ENCODE results near the gene R3HDML.

Gene R3HDML

DNA sequence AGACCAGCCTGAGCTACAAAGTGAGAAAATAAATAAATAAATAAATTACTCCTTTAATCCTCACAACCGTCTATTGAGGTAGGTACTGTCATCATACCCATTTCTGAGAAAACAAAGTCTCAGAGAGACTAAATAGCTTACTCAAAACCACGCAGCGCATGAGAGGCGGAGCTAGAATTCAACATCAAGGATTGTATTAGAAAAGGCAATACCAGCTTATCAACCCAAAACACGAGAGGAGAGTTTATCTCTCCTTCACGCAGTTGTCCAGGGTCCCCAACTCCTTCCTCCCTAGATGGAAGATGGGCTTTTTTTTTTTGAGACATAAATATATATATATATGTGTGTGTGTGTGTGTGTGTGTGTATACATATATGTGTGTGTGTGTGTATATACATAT, 30.9 kb downstream of the R3HDML start:
- no peak for DNase-seq

DNA sequence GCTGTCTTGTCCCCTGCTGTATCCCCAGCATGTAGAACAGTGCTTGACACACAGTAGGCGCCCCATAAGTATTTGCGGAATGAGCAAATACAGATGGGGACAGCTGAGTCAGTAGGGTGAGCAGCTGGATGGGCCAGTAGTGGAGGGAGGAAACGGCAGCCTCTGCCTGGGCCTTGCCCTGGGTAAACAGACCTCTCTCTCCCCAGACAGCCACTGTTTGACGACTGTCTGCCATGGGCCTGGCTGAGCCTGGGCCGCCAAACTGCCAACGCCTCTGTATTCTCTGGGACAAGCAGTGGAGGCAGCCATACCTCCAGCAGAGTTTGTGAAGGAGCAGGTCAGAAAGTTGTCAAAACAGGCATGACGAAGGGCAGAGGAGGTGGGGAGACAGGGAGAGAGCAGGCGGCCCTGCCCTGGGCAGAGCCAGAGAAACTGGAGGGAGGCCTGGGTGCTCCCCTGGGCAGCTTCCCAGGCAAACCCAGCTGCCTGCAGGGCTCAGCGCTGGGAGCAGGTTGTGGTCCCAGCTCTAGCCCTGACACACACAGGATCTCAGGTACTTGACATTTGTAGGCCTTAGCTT, 33.9 kb downstream of the R3HDML start:
- no peak for DNase-seq

DNA sequence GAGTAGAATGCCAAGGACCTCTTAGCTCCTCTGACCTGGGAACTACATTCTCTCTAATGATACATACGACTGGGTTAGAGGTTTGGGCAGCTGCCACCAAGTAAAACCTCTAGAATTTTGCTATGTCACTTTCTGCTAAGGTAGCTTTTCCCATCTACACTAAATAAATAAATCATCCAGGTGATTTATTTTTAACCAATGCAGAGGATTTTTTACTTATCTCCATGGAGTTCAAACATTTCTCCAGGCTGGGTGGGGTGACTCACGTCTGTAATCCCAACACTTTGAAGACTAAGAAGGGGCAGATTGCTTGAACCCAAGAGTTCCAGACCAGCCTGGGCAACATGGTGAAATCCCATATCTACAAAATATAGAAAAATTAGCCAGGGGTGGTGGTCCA, 45.8 kb downstream of the R3HDML start:
- DNase-seq, result no peak

DNA sequence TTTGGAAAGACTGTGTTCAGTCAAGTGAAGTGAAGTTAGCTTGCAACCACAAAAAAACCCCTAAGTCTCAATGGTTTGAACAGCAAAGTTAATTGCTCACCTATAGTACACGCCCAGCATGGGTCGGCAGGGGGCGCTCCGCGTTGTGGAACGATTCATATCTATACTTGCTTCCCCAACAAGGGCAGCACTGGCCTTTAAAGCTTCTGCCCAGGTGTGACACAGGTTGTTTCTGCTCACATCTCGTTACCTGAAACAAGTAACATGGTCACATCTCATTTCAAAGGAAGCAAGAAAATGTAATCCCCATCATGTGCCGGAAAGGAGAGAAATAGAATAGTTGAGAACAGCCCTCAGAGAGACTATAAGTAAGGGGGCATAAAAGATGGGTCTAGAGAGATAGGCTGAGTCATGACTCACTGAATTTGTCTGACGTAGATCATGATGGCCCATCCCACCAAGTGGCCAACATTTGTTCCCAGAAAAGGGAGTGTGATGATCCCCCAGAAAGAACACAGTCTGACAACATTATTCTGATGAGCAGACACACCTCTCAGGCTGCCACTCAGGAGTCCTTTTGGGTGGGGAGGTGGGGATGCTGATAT, 47.7 kb downstream of the R3HDML start:
- DNase-seq, result peak; percentile 70

DNA sequence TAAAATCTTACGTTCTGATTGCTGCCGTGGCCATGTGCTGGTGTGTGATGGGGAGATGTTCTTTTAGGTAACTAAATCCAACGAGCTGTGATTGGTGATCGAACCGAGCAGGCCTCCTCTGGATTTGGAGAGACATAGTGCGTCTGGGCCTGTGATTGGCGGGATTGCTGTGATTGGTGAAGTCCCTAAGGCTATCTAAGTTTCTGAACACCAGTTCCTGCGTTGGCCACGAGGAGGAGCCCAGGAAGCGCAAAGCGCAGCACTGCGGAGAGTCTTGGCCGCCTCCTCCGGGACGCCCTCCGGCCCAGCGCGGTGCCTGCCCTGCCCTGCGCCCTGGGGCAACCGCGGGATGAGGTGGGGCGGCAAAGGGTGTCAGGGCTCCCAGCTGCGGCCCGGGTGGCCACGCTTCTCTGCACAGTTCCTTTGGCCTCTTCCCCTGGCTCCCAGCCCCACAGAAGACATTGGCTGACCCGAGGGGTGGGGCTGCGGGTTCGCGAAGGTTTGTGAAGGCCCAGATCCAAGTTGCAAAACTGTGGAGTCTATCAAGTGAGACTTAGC, 51.7 kb downstream of the R3HDML start:
- DNase-seq, result peak; percentile 42

DNA sequence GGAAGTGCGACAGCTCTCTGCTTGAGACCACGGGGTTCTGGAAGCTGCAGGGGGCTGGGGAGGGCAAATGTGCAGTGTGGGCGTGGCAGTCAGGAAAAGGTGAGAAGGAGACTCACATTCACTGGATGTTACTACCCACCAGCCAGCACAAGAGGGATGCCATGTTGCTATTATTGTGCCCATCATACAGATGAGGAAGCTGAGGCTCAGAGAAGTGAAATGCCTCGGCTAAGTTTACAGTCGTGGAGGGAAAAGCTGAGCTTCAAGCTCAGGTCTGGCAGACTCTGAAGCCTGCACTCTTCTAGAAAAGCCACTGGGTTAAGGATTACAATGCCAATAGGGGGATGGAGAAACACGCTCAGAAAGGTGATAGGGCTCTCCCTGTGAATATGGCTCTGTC, 53.0 kb downstream of the R3HDML start:
- no peak for DNase-seq

DNA sequence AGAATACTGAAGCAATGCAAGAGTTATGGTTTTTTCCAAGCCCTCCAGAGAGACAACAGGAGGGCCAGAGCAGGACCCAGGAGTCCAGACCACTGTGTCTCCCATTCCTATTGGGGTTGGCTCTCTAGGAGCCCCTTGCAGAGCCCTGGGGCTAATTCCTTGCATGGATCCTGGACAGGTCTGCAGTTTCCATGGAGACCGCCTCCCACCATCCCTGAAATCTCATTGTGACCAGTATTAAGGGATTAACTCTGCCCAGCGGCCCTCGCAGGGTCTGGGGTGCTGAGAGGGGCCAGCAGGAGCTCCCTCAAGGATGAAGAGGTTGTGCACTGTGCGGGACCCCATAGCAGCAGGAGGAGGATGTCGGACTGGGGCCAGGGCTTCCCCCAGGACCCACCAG, 53.4 kb downstream of the R3HDML start:
- DNase-seq, result no peak

DNA sequence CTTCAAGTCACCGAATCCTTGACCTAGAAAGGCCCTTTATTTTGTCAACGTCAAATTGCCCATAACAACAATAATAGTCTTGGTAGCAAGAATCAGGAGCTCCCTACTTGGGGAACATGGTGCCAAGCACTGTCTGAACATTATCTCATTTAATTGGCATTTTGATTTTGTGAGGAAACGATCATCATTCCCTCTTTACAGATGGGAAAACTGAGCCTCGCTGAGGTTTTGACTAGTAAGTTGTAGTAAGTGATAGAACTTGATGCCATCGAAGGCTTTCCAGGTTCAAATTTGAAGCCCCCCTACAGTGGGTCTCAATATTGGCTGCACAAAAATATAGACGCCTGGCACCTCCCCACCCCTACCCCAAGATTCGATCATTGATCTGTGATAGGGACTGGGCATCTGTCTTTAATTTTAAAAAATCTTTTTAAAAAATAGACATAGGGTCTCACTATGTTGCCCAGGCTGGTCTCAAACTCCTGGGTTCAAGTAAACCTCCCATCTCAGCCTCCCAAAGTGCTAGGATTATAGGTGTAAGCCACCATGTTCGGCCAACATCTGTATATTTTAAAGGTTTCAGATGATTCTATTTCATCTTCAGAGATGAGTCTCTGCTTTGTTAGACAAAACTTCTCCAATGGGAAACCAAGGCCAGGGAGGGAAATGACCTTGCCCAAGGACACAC, 55.4 kb downstream of the R3HDML start:
- DNase-seq, result no peak

DNA sequence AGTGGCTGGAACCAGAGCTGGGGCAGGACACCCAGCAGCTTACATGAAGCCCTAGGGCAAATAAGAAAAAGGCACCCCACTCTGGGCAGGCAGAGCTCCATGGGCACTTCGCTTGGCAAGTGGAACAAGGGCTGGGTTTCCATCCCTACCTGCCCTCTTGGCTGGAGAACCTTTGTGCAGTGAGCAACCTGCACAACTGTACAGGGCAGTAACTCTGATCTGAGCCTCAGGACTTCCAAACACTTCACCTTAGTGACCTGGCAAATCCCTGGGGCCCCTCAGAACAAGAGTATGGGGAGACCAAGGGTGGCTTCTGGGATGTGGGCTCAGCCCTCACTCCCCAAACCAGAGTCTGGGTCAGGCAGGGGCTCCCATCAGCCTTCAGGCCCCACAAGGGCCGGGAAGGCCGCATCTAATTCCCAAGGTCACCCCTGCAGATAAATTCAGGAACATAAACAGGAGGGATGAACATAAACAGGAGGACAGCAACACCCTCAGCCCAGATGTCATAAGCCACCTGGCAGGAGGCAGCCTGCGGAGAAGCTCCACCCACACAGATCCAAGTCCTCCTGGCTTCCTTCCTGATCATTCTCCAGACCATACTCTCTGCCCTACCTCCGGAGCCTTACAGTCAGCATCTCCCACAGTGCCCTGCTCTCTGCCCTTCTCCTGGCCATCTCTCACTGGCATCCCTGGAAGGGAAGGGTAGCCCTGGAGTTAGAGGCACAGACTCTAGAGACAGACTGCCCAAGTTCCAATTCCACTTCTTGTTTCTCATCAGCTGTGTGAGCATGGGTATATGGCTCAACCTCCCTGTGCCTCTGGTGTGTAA, 56.1 kb downstream of the R3HDML start:
- no peak for DNase-seq

DNA sequence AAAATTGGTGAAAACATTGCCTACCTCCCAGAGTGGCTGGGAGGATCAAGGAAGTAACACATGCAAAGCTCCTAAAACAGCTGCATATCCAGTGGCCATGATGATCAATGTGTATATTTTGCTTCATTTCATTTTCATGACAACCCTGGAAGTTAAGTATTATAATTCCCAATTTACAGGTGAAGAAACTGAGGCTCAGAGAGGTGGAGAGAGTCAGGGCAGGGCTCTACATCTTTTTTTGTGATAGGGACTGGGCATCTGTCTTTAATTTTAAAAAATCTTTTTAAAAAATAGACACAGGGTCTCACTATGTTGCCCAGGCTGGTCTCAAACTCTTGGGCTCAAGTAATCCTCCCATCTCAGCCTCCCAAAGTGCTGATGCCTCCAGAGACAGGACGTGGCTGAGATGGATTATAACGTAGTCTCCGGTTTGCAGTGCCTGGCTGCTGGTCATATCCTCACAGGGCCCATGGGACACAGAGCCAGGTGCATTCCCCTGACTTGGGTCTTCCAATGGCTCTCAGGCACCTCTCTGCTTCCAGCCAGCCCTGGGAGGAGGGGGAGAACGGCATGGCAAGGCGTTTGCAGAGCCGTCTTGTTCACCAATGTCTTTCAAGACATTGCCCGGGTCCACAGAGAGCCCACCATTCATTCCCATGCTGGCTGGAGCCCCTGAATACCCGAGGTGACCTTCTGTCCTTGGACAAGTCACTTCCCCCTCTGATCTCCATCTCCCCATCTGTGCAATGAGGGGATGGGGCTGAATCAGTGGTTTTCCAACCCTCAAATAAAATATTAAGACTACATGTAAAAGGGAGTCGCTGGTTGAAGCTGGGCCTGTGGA, 57.0 kb downstream of the R3HDML start:
- no peak for DNase-seq

DNA sequence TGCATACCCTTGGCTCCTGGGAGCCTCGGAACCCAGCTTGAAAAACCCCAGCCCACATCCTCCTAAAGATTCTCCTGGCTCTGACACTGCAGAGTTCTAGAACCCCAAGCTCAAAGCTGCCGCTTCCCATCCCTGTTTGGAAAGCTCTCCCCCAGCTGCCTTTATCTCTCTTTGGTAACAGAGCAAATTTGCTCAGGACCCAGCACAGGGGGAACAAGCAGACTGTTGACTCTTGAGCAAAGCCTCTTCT, 57.5 kb downstream of the R3HDML start:
- DNase-seq, result no peak

DNA sequence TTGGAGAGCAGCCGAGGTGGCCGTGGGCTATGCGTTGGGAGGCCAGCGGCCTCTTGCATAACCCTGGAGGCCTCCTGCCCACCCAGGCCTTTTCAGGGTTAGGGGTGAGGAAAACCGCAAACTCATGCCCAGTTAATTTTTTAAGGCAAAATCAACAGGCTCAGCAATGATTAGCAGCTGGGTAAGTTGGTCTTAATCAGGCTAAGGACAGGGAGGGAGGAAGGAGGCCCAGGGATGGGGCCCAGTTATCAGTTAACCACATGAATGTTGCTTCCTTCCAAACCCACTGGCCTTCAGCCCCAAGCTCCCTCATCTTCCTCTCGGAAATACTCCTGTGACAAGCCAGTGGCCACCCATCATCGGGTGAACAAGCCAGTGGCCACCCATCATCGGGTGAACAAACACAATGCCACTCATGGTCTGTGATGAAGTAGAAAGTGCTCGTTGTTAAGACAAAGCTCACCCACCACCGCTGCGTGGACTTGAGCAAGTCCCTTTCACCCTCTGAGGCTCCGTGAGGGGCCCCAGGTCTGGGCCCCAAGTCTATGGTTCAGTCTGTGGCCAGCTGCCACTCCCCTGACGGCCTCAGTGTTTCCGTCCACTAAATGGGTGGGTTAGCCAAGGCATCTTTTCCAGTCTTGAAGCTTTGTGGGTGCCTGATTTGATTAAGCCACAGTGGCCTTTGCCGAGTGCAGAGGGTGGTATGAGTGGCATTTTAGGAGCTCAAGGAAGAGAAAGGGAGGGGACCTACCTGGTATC, 58.0 kb downstream of the R3HDML start:
- no peak for DNase-seq

DNA sequence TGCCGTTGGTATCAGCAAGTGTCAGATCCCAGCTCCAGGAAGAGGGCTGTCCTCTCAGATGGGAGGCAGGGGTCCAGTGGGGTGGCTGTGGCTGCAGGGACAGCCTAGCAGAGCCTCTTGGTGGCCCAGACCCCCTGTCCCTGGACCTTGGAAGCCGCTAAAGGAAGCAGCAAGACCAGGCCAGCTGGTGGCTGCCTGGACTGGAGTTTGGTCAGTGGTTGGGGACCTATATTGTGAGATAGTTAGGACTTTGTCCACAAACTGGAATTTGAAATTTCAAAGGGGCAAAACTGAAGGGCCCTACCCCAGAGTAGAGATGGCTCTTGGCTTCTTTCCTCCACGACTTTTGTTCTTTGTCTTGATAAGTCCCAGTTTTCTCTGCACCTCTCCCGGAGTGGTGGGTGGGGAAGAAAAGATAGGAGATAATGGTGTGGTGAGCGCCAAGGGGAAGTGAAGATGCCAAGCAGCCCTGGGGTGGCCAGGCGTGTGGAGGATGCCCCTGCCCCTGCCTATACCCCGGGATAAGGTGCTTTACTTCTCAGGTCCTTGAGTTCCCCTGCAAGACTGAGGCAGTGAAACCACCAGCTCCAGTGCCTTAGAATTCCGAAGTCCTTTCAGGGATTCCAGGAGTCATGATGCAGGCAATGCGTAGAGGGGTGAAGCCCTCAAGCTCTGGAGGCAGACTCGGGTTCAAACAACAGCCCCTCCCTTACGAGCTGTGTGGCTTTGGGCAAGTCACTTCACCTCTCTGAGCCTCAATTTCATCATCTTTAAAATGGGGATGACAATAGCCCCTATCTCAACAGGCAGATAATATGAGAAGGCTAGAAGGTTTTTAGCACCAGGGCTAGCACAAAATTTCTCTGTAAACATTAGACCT, 58.9 kb downstream of the R3HDML start:
- no peak for DNase-seq

DNA sequence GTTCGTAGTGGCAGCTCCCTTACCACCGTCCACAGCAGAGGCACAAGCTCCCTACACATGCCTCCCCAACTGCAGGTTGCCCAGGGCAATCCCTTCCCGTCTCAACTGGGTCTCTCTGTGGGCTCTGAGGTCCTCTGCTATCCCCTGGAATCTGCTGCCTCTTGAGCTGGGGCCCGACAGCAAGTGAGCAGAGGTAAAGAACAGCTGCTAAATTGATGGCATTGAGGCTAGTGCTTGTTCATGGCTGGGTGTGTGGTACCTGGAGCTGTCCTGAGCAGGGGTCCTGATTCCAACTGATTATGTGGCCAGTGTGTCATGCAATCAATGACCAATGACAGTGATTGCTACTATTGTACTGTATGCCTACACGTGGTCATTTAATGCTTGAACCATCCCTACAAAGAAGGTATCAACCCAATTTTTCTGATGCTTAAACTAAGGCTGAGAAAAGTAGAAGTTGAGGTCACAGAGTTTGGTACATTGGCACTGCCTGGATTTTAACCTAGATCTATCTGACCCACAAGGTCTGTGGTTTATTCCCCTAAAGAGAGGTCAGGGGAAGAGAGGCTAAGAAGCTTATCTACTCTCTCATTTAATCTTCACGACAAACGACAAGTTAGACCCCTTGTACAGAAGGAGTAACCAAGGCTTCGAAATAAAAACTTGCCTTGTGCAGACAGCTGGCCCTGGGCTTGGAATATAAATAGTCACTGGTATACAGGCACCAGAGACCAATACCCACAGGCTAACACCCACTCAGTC, 59.7 kb downstream of the R3HDML start:
- no peak for DNase-seq

DNA sequence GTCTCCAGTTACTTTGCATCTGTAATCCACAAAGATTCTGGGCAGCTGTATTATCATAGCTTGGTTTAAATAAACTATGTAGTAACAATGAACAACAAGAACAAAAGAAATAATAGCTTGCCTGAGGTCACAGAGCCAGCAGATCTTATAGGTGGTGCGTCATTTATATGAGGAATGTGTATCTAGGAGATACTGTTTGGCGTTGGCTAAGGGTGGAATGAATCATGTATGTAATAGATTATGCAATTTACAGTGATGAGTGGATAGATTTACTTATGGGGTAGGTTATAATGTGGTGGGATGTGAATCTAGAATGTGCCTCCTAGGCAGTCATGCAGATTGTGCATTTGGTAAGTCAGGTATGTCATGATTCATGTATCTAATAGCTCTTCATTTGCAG, 61.5 kb downstream of the R3HDML start:
- DNase-seq, result no peak

DNA sequence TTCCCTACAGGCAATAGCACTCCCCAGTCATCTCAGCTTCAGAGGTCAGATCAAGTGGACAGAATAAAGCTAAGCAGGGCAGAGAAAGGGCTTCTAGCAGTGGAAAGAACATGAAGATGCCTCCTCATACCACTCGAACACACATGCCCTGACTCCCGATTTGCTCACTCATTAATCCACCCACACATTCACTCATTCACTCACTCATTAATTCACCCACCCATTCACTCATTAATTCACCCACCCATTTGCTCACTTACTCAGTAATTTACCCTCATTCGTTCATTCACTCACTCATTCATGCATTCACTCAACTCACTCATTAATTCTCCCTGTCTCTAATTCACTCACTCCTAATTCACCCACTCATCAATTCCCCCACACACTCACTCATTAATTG, 62.6 kb downstream of the R3HDML start:
- no peak for DNase-seq

DNA sequence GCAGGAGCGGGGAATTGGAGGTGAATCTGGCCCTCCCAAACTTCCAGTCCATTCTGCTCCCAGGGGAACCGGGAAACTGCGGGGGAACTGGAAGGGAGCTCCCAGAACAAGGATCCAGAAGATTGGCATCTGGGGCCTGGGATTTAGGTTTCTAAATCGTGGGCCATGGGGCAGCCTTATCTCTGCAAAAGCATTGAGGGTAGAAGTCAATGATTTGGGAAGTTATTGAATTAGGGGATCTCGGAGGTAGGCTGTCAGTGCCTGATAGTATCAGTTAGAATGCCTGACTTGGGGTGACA, 63.8 kb downstream of the R3HDML start:
- DNase-seq, result no peak
